ENCODE data around the gene TUBAL3. TPM values are rescaled to one million over a fixed set of nuclear protein-coding genes. Genes with fewer than 3 reads are reported as not detected.

The TUBAL3 gene
- total and polyA plus RNA-seq, 9 of the 15 experiments (the other 6 are each of a cell fraction or from before 2014, with no cell fraction given), result 5.5 to 10.1 (median 6.9) TPM

GRCh38 chr10:5404208-5405041 lies at the start of gene TUBAL3 (continued):
- peak; percentile 20 for TF ChIP-seq E2F8 (IDR thresholded peaks at IDR 0.05; ENCODE audit: low read depth, partially characterized antibody)
- TF ChIP-seq NR0B1 (IDR thresholded peaks at IDR 0.05; ENCODE audit: partially characterized antibody), result no peak
- no peak for TF ChIP-seq ZBTB11 (CRISPR knock-in tag; IDR thresholded peaks at IDR 0.05)
- no peak for TF ChIP-seq BRF1 (IDR thresholded peaks at IDR 0.05; ENCODE audit: borderline replicate concordance, extremely low read depth, insufficient read length)
- no peak for TF ChIP-seq MYBL2 (IDR thresholded peaks at IDR 0.05; ENCODE audit: low read depth)
- no peak for TF ChIP-seq MYBL2 (CRISPR knock-in tag; IDR thresholded peaks at IDR 0.05; ENCODE audit: borderline replicate concordance)
- peak; percentile 57 for TF ChIP-seq GABPA (tag; conservative IDR thresholded peaks at IDR 0.05; ENCODE audit: low read depth)
- TF ChIP-seq SMAD4 (CRISPR knock-in tag; conservative IDR thresholded peaks at IDR 0.05), result no peak
- TF ChIP-seq CHAMP1 (IDR thresholded peaks at IDR 0.05), result peak; percentile 54; the same call in 1 of the 2 replicates
- TF ChIP-seq TAF15 (IDR thresholded peaks at IDR 0.05; ENCODE audit: low read depth, low read length), result no peak
- TF ChIP-seq ZNF764 (CRISPR knock-in tag; IDR thresholded peaks at IDR 0.05; ENCODE audit: low read depth), result no peak
- TF ChIP-seq MEIS2 (IDR thresholded peaks at IDR 0.05; ENCODE audit: partially characterized antibody), result no peak
- no peak for TF ChIP-seq NFATC3 (IDR thresholded peaks at IDR 0.05)
- TF ChIP-seq ELF1 (tag; IDR thresholded peaks at IDR 0.05), result no peak
- TF ChIP-seq ARID1B (IDR thresholded peaks at IDR 0.05), result peak; percentile 49; the same call in 1 of the 2 replicates
- TF ChIP-seq TFAM (CRISPR knock-in tag; conservative IDR thresholded peaks at IDR 0.05), result no peak
- TF ChIP-seq POLR2A (conservative IDR thresholded peaks at IDR 0.05), result peak; percentile 66

All from K562 (cell line).